ENCODE results near the gene LYZL4.

GRCh38 chr3:42410370-42411131 is at the start of gene LYZL4:
- TF ChIP-seq CTCF (IDR thresholded peaks at IDR 0.05; ENCODE audit: insufficient read depth, low read length, poor library complexity, severe bottlenecking): no peak
- no peak for TF ChIP-seq EZH2phosphoT487 (conservative IDR thresholded peaks at IDR 0.05; ENCODE audit: low read length)

Data from SU-DHL-6 (cell line).